GM12801 (cell line): ENCODE results near the gene TAS1R1.

Source experiments
- TF ChIP-seq, protein P1 (sequence below): IDR thresholded peaks from one replicate; pipeline ENCODE4 v1.5.1; 2011; ENCODE audit warnings: control low read depth; ENCODE audit not compliant: insufficient read length; ENCODE audit errors: extremely low read depth

TAS1R1 gene

DNA sequence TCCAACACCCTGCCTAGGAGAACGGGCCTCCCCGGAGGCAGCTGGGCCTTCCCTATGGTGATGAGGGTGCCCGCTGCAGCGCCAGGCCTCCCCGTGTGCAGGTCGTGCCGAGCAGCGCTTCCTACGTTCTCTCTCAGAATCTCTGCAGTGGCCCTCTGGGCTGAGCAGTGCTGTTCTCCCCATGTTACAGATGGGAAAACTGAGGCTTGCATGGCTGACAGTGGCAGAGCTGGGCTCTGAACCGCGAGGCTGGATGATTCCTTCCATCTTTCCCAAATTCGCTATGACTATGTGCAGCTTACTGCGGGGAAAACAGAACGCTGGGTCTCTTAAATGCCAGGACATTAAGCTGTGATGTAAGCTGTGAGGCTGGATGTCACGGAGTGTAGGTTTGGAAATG is 38.7 kb downstream of the TAS1R1 start:
- TF ChIP-seq, protein P1, sequence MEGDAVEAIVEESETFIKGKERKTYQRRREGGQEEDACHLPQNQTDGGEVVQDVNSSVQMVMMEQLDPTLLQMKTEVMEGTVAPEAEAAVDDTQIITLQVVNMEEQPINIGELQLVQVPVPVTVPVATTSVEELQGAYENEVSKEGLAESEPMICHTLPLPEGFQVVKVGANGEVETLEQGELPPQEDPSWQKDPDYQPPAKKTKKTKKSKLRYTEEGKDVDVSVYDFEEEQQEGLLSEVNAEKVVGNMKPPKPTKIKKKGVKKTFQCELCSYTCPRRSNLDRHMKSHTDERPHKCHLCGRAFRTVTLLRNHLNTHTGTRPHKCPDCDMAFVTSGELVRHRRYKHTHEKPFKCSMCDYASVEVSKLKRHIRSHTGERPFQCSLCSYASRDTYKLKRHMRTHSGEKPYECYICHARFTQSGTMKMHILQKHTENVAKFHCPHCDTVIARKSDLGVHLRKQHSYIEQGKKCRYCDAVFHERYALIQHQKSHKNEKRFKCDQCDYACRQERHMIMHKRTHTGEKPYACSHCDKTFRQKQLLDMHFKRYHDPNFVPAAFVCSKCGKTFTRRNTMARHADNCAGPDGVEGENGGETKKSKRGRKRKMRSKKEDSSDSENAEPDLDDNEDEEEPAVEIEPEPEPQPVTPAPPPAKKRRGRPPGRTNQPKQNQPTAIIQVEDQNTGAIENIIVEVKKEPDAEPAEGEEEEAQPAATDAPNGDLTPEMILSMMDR, result no peak

DNA sequence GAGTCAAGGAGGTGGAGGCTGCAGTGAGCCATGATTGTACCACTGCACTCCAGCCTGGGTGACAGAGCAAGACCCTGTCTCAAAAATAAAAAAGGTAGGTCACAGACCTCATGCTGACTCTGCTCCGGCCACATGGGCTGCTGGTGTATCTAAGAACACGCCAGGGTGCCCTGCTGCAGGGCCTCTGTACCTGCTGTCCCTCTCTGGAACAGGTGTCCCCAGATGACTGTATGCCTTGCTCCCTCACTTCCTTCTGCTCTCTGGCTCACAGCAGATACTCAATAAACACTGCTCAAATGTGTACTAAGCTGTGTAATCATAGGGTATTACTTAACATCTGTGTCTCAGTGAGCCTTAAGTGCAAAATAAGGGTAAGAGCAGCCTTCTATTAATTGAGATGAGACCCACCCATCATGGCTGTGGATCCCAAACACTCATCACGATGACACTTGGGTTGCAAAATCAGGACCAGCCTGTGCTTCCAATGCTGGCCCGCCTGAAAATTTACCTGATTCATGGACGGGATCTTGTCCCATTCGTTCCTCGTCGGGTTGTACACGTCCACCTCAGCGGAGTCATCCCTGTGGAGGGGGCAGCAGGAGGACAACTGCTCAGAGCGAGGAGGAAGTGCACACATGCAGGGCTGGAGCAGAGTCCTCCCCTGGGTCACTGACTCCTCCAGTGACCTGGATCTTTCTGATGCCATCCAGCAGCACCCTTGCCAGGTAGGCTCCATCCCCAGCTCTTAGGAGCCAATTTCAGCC is 40.1 kb downstream of the TAS1R1 start:
- TF ChIP-seq, protein P1, result no peak

DNA sequence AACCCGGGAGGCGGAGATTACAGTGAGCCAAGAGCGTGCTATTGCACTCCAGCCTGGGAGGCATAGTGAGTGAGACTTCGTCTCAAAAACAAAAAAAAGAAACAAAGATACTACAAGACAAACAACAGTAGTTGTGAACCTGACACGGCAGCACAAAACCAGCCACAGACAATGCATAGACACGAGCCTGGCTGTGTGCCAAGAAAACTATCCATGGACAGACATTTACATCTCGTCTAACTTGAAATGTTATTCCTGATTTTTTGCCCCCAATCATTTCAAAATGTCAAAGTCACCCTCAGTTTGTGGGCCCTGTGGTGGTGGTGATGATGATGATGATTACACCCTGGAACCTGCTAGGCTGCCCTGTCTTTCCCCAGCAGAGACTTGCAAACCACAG is 41.2 kb downstream of the TAS1R1 start:
- TF ChIP-seq, protein P1, result no peak

DNA sequence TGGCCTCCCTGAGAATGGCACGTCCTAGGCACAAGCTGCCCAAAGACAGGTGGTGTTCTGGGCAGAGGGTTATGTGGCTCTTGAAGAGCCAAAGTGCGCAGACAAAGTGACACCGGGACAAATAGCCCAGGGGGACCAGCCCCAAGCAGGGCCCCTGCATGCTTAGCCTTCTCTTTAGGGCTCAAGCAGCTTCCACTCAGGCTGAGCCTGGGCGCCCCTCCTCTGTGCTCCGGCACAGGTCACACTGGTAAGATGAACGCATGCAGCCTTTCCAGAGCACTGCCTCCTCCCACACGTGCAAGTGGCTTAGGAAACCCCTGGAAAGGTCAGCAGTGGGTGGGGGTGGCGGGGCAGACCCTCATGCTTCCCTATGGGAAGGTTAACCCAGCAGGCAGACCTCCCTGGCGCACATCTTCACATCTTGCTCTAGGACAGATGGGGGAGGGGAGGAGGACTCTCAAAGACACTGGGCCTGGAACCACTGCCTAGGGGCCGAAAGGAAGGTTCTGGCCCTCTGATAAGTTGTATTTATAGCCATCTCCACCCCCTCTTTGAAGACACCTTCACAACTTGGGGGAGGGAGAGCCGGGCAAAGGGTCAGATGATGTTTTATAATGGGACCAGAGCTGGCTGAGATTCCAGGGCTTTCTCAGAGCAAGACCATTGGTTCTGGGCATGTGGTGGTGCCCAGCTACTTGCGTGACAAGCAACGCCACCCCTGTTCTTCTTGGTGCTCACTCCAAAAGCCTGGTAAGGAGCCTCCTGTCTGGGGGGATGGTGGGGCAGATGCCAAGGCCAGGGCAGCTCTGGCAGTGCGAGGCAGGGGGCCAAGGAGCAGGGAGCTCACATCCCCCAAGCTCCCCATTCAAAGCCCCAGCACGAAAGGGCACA is 42.0 kb downstream of the TAS1R1 start:
- TF ChIP-seq, protein P1, result no peak

DNA sequence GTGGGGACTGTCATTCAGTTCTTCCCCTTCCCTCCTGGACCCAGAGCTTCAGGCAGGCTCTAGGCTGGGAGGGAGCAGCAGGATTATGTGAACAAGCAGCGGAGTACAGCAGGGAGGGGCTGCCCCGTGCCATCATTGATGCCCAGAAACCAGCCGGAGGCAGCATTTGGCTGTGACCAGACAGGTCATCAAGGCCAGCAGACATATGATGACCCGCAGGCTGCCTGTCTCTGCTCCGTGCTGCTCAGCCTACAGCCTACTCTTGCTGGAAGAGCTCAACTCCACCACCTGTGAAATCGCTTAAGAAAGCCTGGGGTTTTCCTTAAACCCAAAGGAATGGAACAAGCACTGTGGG is 42.6 kb downstream of the TAS1R1 start:
- TF ChIP-seq, protein P1, result no peak

DNA sequence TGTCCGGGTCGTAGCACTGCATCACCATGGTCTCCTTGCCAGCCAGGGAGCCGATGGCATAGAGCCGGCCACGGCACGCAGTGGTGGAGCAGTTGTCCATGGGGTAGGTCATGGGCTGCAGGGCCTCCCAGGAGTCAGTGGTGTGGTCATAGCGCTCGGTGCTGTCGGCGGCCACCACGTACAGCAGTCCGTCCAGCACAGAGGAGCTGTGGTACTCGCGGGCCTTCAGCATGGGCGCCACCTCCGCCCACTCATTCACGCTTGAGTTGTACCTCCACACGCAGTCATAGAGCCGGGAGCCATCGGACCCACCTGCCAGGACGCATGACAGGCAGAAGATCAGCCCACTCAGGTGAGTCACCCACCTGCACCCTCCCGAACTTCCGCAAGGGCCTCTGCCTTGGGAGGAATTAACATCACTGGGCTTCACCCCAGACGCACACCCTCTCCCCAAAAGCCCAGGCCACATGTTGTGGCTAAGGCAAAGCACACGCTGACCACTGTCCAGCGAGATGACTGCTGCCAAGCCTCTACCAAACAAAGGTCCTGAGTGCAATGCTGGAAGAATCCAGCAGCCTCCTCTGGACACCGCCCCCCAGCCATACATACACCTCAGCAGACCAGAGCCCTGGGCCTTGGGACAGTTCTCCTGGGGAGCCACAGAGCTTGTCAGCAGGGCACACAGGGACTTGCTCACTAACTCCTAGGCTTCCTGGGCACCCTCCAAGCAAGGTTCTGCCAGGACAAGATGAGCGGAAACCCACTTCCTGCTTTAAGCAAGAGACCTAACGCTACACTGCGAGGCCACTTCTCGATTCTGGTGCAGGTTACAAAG is 44.3 kb downstream of the TAS1R1 start:
- TF ChIP-seq, protein P1, result no peak

DNA sequence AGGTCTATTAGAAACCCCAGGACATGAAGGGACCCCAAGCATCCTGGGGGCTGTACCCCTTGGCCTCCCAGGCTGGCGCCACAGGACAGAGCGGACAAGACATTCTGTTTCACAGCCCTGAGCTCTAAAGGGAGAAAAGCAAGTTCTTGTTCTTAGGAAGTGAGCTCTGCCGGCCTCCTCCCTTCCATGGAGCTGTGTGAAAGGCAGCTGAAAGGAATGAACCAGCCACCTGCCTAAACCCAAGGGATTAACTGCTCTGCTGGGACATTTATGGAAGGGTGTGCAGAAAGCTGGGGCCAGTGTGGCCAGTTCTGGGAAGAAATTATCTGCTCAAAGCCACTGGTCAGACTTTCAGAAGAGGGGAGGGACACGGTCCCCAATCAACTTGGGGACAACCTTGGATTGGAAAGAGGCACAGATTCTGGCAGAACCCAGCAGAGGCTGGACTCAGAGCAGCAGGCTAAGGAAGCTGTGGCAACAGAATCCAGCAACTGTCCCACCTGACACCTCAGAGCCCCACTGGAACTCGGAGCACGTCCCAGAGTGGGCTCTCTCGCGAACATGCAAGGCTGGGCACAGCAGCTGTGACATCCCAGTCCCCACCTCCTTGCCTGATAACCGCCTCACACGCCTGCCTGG is 45.4 kb downstream of the TAS1R1 start:
- TF ChIP-seq, protein P1, result no peak
